GM21423 (cell line): ENCODE data around the gene HES1.
"Not testable (repeated sequence)": the region's sequence is repeated elsewhere in the genome, so short reads cannot be mapped to it uniquely, and the experiment has no call there.

Experiments used
- ATAC-seq: cut with Tn5 transposase; IDR thresholded peaks from one replicate; pipeline ENCODE4 v1.9.1; 2021; ENCODE audit warnings: mild to moderate bottlenecking, moderate library complexity; ENCODE audit not compliant: unreplicated experiment

The HES1 gene

GRCh38 chr3:194139814-194140391 is 4.0 kb downstream of the HES1 start:
- no peak for ATAC-seq

- ATAC-seq, result no peak
These were observed 4.8 kb downstream of the HES1 start for GRCh38 chr3:194140520-194141414.

DNA sequence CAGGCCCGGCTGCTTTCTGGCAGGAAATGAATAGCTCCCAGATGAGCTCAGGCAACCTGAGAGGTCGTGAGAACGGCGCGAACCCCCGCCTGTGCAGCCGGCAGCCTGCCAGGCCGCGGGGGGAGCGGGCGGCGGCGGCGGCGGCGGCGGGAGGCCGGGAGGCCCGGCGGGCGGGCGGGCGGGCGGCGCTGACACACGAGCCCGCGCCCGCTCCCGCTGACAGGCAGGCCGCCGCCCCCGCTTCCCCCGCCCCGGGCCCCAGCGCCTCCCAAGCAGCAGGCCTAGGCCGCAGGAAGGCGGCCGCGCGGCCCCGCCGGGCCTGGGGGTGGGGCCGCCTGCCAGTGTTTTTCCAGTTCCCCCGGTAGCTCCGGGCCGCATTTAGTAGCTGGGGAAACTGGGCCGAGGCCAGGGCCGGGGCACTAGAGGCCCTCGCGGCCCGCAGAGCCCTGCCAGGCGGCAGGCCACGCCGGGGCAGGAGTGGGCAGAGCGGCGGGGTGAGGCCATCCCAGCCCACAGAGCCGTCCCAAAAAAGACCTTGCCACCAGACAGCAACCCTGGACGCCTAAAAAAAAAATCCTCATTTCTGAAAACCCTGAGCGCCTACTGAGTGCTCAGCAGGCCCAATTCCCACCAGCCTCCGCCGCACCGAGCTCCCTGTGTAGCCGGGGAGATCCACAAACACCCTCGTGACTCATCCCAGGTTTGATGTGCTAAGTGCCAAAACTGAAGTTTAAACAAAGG is 5.6 kb downstream of the HES1 start:
- peak; percentile 45 for ATAC-seq

- ATAC-seq, result no peak
These were observed 6.4 kb downstream of the HES1 start for GRCh38 chr3:194142156-194142910.

GRCh38 chr3:194145702-194146101 is 9.8 kb downstream of the HES1 start:
- ATAC-seq, result no peak

DNA sequence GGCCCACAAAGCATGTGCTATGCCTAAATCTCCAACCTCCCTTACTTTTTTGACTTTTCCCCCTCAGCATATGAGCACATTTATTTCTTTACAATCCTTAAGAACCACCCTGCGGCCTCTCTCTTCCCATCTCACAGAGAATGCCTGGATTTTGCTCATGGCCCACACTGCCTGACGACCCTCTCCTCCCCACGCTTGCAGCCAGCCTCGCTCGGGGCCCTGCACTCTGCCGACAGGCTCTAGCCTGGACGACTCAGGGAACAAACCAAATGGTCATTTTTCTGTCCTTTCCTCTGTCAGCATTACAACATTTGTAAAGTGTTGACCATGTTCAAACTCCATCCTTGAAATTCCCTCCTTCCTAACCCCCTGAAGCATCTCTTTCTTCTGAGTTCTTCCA is 11.7 kb downstream of the HES1 start:
- no peak for ATAC-seq

DNA sequence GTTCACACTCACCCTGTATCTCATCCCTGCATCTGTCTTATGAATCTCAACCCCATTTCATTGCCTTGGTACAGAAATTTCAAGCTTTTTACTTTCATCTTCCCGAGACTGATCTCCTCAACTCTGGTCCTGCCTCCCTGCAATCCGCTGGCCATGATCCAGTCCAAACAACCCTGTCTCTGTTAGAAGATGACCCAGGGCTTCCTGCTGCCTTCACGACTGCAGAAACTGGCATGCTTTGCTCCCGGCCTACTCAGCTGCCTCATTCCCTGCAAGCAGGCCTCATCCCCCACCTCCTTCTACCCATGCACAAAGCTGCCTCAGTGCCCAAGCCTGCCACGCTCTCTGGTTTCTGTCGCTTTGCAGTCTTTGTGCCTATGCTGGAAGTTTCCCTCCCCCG is 12.4 kb downstream of the HES1 start:
- no peak for ATAC-seq

GRCh38 chr3:194150252-194150934 is 14.4 kb downstream of the HES1 start:
- no peak for ATAC-seq

- not testable (repeated sequence) for ATAC-seq
These were observed 15.0 kb downstream of the HES1 start for GRCh38 chr3:194150935-194151302.

DNA sequence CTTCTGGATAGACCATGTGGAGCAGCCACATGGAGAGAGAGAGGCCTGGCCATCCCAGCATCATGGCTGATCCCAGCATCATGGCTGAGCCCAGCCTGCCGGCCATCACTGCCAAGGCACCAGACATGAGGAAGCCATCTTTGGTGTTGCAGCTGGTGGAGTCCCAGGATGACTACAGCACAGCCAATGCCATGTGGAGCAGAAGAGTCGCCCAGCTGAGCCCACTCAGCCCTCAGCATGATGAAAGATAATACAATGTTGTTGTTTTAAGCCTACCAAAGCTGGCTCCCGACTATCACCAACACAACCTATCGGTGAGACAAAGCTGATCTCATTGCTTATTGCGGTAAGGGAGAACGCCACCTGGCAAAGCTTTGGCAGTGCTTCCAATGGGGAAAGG is 18.4 kb downstream of the HES1 start:
- ATAC-seq, result no peak

- ATAC-seq, result no peak
These were observed 20.1 kb downstream of the HES1 start for GRCh38 chr3:194156095-194156494.

GRCh38 chr3:194158942-194159439 is 23.0 kb downstream of the HES1 start:
- no peak for ATAC-seq

GRCh38 chr3:194160158-194160557 is 24.2 kb downstream of the HES1 start:
- ATAC-seq, result no peak

GRCh38 chr3:194161131-194162045 is 25.4 kb downstream of the HES1 start:
- ATAC-seq, result no peak

DNA sequence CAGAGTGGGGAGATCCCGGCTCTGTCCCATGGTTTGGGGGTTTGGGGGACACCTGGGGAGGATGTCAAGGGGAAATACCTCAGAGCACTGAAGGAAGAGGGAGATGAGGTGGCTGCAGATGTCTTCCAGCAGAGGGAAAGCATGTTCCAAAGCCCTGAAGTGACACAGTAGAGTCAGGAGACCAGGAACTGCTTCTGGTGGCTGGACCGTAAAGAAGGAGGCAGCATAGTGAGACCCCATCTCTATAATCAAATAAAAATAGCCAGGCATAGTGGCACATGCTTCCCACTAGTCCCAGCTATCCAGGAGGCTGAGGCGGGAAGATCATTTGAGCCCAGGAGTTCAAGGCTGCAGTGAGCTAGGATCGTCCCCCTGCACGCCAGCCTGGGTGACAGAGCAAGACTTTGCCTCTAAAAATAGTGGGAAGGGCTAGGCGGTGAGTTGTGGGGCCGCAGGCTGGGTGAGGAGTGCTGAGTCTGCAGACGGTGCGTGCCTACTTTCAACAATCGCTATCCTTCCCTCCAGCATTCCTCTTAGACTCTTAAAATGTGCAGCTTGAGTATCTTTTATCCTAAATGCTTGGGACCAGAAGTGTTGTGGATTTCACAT is 26.2 kb downstream of the HES1 start:
- ATAC-seq, result no peak

- ATAC-seq, result no peak
These were observed 27.1 kb downstream of the HES1 start for GRCh38 chr3:194162817-194163584.

GRCh38 chr3:194163697-194164096 is 27.7 kb downstream of the HES1 start:
- no peak for ATAC-seq

GRCh38 chr3:194164861-194165260 is 28.9 kb downstream of the HES1 start:
- ATAC-seq, result no peak
